ENCODE measurements around the gene CNTN1.

The CNTN1 gene

DNA sequence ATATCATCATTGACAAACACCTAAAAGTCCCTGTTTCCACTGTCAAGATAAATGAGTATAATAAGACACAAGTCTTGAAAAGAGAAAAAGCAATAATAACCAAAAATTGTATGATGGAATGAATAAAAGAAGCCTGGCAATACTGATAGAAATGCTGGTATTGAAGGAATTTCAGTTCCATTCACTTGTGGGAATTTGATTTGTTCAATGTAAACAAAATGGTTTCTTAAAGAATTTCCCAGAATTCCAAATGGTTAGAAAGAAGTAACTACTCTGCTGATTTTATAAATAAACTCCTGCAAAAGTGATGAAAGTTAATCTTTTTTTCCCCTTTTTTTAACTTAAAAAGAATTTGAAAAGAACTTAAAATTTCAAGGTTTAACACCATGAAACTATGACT lies 366.0 kb downstream of the CNTN1 start:
- in situ Hi-C loops (cut with HindIII; ENCODE audit: low pct_ligation_motif_present, low sequenced_read_pairs): no loop called here
- no peak for DNase-seq
- TF ChIP-seq CTCF (IDR thresholded peaks at IDR 0.05; ENCODE audit: low read depth, low read length, missing control alignments): no peak
- no peak overlapping the region for H3K4me3 ChIP-seq (ENCODE audit: low read depth, low read length)
- no peaks in the 10 kb centered on the region for H3K27me3 ChIP-seq (replicated peaks)
- no peak overlapping the region for H3K27ac ChIP-seq
- no peaks in the 10 kb centered on the region for H3K36me3 ChIP-seq (replicated peaks)

- no peak for TF ChIP-seq CTCF (IDR thresholded peaks at IDR 0.05; ENCODE audit: low read depth, low read length, missing control alignments)
- in situ Hi-C loops (cut with HindIII; ENCODE audit: low pct_ligation_motif_present, low sequenced_read_pairs): no loop called here
- no peak overlapping the region for H3K27ac ChIP-seq
- no peaks in the 10 kb centered on the region for H3K36me3 ChIP-seq (replicated peaks)
- DNase-seq: no peak
- H3K4me3 ChIP-seq (ENCODE audit: low read depth, low read length): no peak overlapping the region
- H3K27me3 ChIP-seq (replicated peaks): no peaks in the 10 kb centered on the region
Measured at GRCh38 chr12:41061192-41061591, 369.0 kb downstream of the CNTN1 start.

GRCh38 chr12:41064411-41064810 lies 372.2 kb downstream of the CNTN1 start:
- Histone ChIP-seq H3K4me3 (ENCODE audit: low read depth, low read length) (no peak overlapping the region), H3K27me3 (replicated peaks) (no peaks in the 10 kb centered on the region), H3K36me3 (replicated peaks) (no peaks in the 10 kb centered on the region), H3K27ac (no peak overlapping the region)
- no peak for DNase-seq
- in situ Hi-C loops (cut with HindIII; ENCODE audit: low pct_ligation_motif_present, low sequenced_read_pairs): no loop called here
- TF ChIP-seq CTCF (IDR thresholded peaks at IDR 0.05; ENCODE audit: low read depth, low read length, missing control alignments): no peak

DNA sequence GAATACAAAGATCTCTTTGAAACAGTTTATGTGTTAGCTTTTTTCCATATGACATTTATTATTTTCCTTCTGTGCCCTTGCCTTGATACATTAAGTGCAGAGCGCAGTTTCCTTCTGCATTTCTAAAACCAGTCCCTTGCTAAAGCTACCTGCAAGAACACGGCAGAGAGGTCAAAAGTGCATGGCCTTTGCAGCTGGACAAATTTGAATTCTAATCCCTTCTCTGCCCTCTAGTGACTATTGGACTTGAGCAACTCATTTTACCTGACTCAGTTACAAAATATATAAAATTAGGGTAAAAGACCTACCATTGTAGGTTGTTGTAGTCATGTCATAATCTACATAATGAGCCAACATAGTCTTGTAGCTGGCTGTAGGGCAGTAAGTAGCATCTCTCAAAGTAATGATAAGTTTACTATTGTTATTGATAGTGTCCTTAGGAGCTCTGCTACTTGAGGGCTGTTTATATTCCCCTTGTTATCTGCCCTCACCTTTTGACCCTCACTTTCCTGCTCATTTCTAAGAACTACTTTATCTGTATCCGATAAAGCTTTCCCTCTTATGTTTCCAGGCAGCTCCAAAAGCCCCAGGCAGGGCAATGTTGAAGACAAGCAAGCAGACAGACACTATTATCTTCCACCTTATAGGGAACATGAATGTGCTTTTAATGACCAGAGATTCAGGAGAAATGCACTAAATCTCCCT lies 375.9 kb downstream of the CNTN1 start:
- TF ChIP-seq CTCF (IDR thresholded peaks at IDR 0.05; ENCODE audit: low read depth, low read length, missing control alignments): no peak
- no peak for DNase-seq
- Histone ChIP-seq H3K27me3 (replicated peaks) (no peaks in the 10 kb centered on the region), H3K4me3 (ENCODE audit: low read depth, low read length) (no peak overlapping the region), H3K36me3 (replicated peaks) (no peaks in the 10 kb centered on the region), H3K27ac (no peak overlapping the region)
- in situ Hi-C loops (cut with HindIII; ENCODE audit: low pct_ligation_motif_present, low sequenced_read_pairs): no loop called here

- TF ChIP-seq CTCF (IDR thresholded peaks at IDR 0.05; ENCODE audit: low read depth, low read length, missing control alignments): no peak
- Histone ChIP-seq H3K27ac (no peak overlapping the region), H3K4me3 (ENCODE audit: low read depth, low read length) (no peak overlapping the region), H3K36me3 (replicated peaks) (no peaks in the 10 kb centered on the region), H3K27me3 (replicated peaks) (no peaks in the 10 kb centered on the region)
- DNase-seq: no peak
- in situ Hi-C loops (cut with HindIII; ENCODE audit: low pct_ligation_motif_present, low sequenced_read_pairs): no loop called here
Measured at GRCh38 chr12:41073633-41074472, 381.6 kb downstream of the CNTN1 start.
